ENCODE data around the gene CAMSAP2. TPM values are rescaled to one million over a fixed set of nuclear protein-coding genes. Genes with fewer than 3 reads are reported as not detected.

CAMSAP2 gene
- total RNA-seq, 4 donors from 2014 or later: 9.2 to 27.5 (median 19.7) TPM

DNA sequence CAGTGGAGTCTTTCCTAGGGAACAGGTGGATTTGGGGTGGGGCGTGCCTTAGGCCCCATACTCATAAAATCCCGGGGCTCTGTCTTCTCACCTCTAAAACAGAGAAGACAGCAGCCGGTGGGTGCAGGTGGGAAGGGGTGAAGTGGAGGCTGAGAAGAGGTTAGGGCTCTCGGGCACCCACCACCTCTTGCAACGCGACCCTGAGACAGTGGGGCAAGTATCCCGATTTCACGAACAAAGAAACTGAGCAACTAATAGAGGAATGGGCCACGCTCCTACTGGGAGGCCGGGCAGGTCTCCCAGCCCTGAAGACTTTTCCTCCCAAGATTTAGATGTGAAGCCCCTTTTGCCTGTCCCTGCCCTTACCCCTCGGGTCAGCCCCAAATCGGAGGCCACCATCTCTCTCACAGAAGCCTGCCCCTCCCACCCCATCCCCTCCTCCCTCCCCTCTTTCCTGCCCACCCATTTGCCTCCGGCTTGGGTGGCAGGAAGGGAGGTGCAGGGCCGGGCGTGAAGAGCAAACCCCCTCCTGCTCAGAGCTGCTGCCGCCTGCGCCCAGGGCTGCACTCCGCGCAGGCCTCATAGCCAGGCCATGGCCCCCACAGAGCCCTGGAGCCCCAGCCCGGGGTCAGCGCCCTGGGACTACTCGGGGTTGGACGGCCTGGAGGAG, 133.9 kb downstream of the CAMSAP2 start, which contains the start of gene GPR25:
Gene GPR25, plus strand, starts transcription at position 536 of the 670 bp plus-strand sequence. Its CDS starts 57 bp downstream, at position 593.
- peaks cover 0 to 84% (median 11%) of the 10 kb centered on the region in 4 donors for H3K27me3 ChIP-seq
- no peak for DNase-seq
- WGBS, 2 donors: 91 to 95% methylated on average over 8 to 10 of the region's 23 CpGs
- peak within 1 kb of the TSS; percentile 3 to 59 (median 27) for H3K4me3 ChIP-seq
- peak within 1 kb of the TSS in 2 of 4 donors; percentile 6 to 49 for H3K27ac ChIP-seq
- TF ChIP-seq POLR2A (IDR thresholded peaks at IDR 0.05): no peak
- TF ChIP-seq, protein P1, sequence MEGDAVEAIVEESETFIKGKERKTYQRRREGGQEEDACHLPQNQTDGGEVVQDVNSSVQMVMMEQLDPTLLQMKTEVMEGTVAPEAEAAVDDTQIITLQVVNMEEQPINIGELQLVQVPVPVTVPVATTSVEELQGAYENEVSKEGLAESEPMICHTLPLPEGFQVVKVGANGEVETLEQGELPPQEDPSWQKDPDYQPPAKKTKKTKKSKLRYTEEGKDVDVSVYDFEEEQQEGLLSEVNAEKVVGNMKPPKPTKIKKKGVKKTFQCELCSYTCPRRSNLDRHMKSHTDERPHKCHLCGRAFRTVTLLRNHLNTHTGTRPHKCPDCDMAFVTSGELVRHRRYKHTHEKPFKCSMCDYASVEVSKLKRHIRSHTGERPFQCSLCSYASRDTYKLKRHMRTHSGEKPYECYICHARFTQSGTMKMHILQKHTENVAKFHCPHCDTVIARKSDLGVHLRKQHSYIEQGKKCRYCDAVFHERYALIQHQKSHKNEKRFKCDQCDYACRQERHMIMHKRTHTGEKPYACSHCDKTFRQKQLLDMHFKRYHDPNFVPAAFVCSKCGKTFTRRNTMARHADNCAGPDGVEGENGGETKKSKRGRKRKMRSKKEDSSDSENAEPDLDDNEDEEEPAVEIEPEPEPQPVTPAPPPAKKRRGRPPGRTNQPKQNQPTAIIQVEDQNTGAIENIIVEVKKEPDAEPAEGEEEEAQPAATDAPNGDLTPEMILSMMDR (IDR thresholded peaks at IDR 0.05): no peak
- H3K36me3 ChIP-seq: no peaks in the 10 kb centered on the region
- intact Hi-C loops (cut with DNase I): no loop called here
- H3K9me3 ChIP-seq: no peaks in the 10 kb centered on the region
- peaks cover 5 to 16% (median 12%) of the 10 kb centered on the region in 3 donors for H3K4me1 ChIP-seq

DNA sequence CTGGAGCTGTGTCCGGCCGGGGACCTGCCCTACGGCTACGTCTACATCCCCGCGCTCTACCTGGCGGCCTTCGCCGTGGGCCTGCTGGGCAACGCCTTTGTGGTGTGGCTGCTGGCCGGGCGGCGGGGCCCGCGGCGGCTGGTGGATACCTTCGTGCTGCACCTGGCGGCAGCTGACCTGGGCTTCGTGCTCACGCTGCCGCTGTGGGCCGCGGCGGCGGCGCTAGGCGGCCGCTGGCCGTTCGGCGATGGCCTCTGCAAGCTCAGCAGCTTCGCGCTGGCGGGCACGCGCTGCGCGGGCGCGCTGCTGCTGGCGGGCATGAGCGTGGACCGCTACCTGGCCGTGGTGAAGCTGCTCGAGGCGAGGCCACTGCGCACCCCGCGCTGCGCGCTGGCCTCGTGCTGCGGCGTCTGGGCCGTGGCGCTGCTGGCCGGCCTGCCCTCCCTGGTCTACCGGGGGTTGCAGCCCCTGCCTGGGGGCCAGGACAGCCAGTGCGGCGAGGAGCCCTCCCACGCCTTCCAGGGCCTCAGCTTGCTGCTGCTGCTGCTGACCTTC, 134.5 kb downstream of the CAMSAP2 start:
- intact Hi-C loops (cut with DNase I): no loop called here
- Histone ChIP-seq H3K4me1 (peaks cover 5 to 16% (median 12%) of the 10 kb centered on the region in 3 donors), H3K4me3 (peak overlapping the region; percentile 3 to 59 (median 27)), H3K27ac (peak overlapping the region in 2 of 4 donors; percentile 6 to 49), H3K9me3 (no peaks in the 10 kb centered on the region), H3K36me3 (no peaks in the 10 kb centered on the region), H3K27me3 (peaks cover 0 to 90% (median 11%) of the 10 kb centered on the region in 4 donors)
- no peak for DNase-seq
- 0% methylated on average over 7 of the region's 61 CpGs; no CpG with 5 or more reads in 1 of the 2 donors for WGBS, 2 donors
- no peak for TF ChIP-seq POLR2A (IDR thresholded peaks at IDR 0.05)
- TF ChIP-seq, protein P1 (IDR thresholded peaks at IDR 0.05): no peak

GRCh38 chr1:200873671-200874397, 135.1 kb downstream of the CAMSAP2 start:
- H3K27ac ChIP-seq: peak overlapping the region in 2 of 4 donors; percentile 6 to 49
- H3K4me3 ChIP-seq: peak overlapping the region; percentile 3 to 59 (median 27)
- no peaks in the 10 kb centered on the region for H3K36me3 ChIP-seq
- intact Hi-C loops (cut with DNase I): no loop called here
- no peaks in the 10 kb centered on the region for H3K9me3 ChIP-seq
- DNase-seq: no peak
- H3K4me1 ChIP-seq: peaks cover 5 to 16% (median 12%) of the 10 kb centered on the region in 3 donors
- 11 to 62% methylated on average over 11 to 23 of the region's 66 CpGs for WGBS, 2 donors
- peaks cover 0 to 97% (median 11%) of the 10 kb centered on the region in 4 donors for H3K27me3 ChIP-seq
- no peak for TF ChIP-seq POLR2A (IDR thresholded peaks at IDR 0.05)
- TF ChIP-seq, protein P1 (IDR thresholded peaks at IDR 0.05): no peak

- DNase-seq: no peak
- H3K27ac ChIP-seq: no peak overlapping the region
- peaks cover 5 to 16% (median 12%) of the 10 kb centered on the region in 3 donors for H3K4me1 ChIP-seq
- H3K27me3 ChIP-seq: peaks cover 0 to 90% (median 11%) of the 10 kb centered on the region in 4 donors
- TF ChIP-seq POLR2A (IDR thresholded peaks at IDR 0.05): no peak
- TF ChIP-seq, protein P1 (IDR thresholded peaks at IDR 0.05): no peak
- H3K4me3 ChIP-seq: peak overlapping the region in 1 of 4 donors; percentile 42
- no peaks in the 10 kb centered on the region for H3K36me3 ChIP-seq
- 64 to 75% methylated on average over 6 of the region's 6 CpGs for WGBS, 2 donors
- H3K9me3 ChIP-seq: no peaks in the 10 kb centered on the region
- intact Hi-C loops (cut with DNase I): no loop called here
These were observed 136.0 kb downstream of the CAMSAP2 start for GRCh38 chr1:200874694-200875093.

Measured in esophagus squamous epithelium (tissue), 5 donors.